H1 (cell line): ENCODE measurements around the gene TRIM47. TPM values are rescaled to one million over a fixed set of nuclear protein-coding genes. Genes with fewer than 3 reads are reported as not detected.

Experiments used
- CTCF ChIA-PET: fragments of 300-600 bp; sonication (Branson Sonifier 250); formaldehyde crosslinking; loops from one replicate; lab custom pipeline; 2021; ENCODE audit not compliant: partially characterized antibody; lab: Charles Lee
- POLR2A ChIA-PET: fragments of 300-600 bp; sonication (Branson Sonifier 250); formaldehyde crosslinking; loops from one replicate; lab custom pipeline; 2021; ENCODE audit warnings: inconsistent platforms; ENCODE audit not compliant: partially characterized antibody; lab: Charles Lee
- DNase-seq, 2 experiments: peaks; one replicate each; pipeline versions ENCODE4 v3.0.0 to v3.0.0-alpha.2; 2010 to 2022; ENCODE audit warnings: low spot score in 2 of 2, low read depth in 1 of 2, mixed read lengths in 1 of 2
- FAIRE-seq: peaks from 2 replicates; lab custom pipeline; 2011; peaks lifted over from hg19 to GRCh38; lab: Jason Lieb, UNC
- H2AFZ ChIP-seq: 2 replicates; pipeline ENCODE4 v1.8.1; 2012; ENCODE audit warnings: low read length, inconsistent platforms
- H2AK5ac ChIP-seq: 2 replicates; pipeline ENCODE4 v1.6.1; 2013; ENCODE audit warnings: low read depth, low read length
- H2BK120ac ChIP-seq: replicated peaks from 2 replicates; pipeline ENCODE3; 2013; ENCODE audit warnings: low read depth, low read length, inconsistent platforms
- H2BK12ac ChIP-seq: 2 replicates; pipeline ENCODE4 v1.6.1; 2013; ENCODE audit warnings: low read depth, low read length
- H2BK15ac ChIP-seq: 2 replicates; pipeline ENCODE4 v1.6.1; 2013; ENCODE audit warnings: low read length
- H2BK20ac ChIP-seq: 2 replicates; pipeline ENCODE4 v1.6.1; 2013; ENCODE audit warnings: low read length
- H2BK5ac ChIP-seq: 2 replicates; pipeline ENCODE4 v1.6.1; 2013; ENCODE audit warnings: low read depth, low read length
- H3K14ac ChIP-seq: 2 replicates; pipeline ENCODE4 v1.6.1; 2013; ENCODE audit warnings: inconsistent platforms; ENCODE audit not compliant: insufficient read length
- H3K18ac ChIP-seq: 2 replicates; pipeline ENCODE4 v1.6.1; 2013; ENCODE audit warnings: low read length; ENCODE audit errors: extremely low read depth
- H3K23ac ChIP-seq: 2 replicates; pipeline ENCODE4 v1.6.1; 2013; ENCODE audit warnings: inconsistent platforms; ENCODE audit not compliant: insufficient read length
- H3K23me2 ChIP-seq: 2 replicates; pipeline ENCODE4 v1.6.1; 2013; ENCODE audit warnings: low read depth, low read length
- H3K27ac ChIP-seq: 2 replicates; pipeline ENCODE4 v1.6.1; 2011; ENCODE audit warnings: low read depth, low read length, inconsistent platforms
- H3K27me3 ChIP-seq, 4 experiments: replicated peaks in 1 of 4; 1 replicate in 1 of 4; 2 replicates in 3 of 4; pipeline versions ENCODE4 v1.6.1 to v1.8.1; 2011 to 2013; ENCODE audit warnings: low read length in 3 of 4, mild to moderate bottlenecking in 3 of 4, inconsistent platforms in 2 of 4, mixed read lengths in 2 of 4, moderate library complexity in 1 of 4; ENCODE audit not compliant: control insufficient read depth in 3 of 4, insufficient read depth in 3 of 4; ENCODE audit errors: extremely low read depth in 1 of 4
- H3K36me3 ChIP-seq, 4 experiments: 2 replicates each; pipeline versions ENCODE4 v1.6.1 to v1.8.1; 2011 to 2013; ENCODE audit warnings: mild to moderate bottlenecking in 4 of 4, low read length in 3 of 4, moderate library complexity in 2 of 4, control low read depth in 1 of 4, inconsistent platforms in 1 of 4; ENCODE audit not compliant: insufficient read depth in 4 of 4, control insufficient read depth in 2 of 4
- H3K4ac ChIP-seq: replicated peaks from 2 replicates; pipeline ENCODE3; 2013; ENCODE audit warnings: low read length, low read depth, mixed read lengths, inconsistent platforms; ENCODE audit not compliant: insufficient read length
- H3K4me1 ChIP-seq, 4 experiments: replicated peaks in 1 of 4; 1 replicate in 1 of 4; 2 replicates in 3 of 4; pipeline versions ENCODE4 v1.6.1 to v1.8.1; 2011 to 2013; ENCODE audit warnings: low read length in 3 of 4, inconsistent platforms in 2 of 4, mixed read lengths in 1 of 4; ENCODE audit not compliant: insufficient read depth in 4 of 4, control insufficient read depth in 3 of 4
- H3K4me2 ChIP-seq, 2 experiments: 2 replicates each; pipeline versions ENCODE4 v1.6.1 to v1.8.1; 2011 to 2013; ENCODE audit warnings: low read depth in 2 of 2, low read length in 2 of 2, control low read depth in 1 of 2, inconsistent platforms in 1 of 2, mild to moderate bottlenecking in 1 of 2; ENCODE audit not compliant: insufficient read depth in 1 of 2
- H3K4me3 ChIP-seq, 4 experiments: fragments of 200-600, 300-600 bp in 1 of 4; sonication (generic), shearing (Covaris generic), sonication (Bioruptor Twin) in 1 of 4; 2 replicates each; pipeline versions ENCODE4 v1.5.1 to v1.8.1; 2011 to 2016; ENCODE audit warnings: low read length in 4 of 4, low read depth in 3 of 4, control low read depth in 2 of 4, inconsistent platforms in 2 of 4, mild to moderate bottlenecking in 2 of 4, mixed read lengths in 1 of 4, moderate library complexity in 1 of 4; ENCODE audit not compliant: insufficient read depth in 2 of 4; ENCODE audit errors: extremely low read depth in 1 of 4
- H3K56ac ChIP-seq: replicated peaks from 2 replicates; pipeline ENCODE3; 2013; ENCODE audit warnings: low read depth, mild to moderate bottlenecking, mixed read lengths, low read length, inconsistent platforms; ENCODE audit not compliant: insufficient read length
- H3K79me1 ChIP-seq: 2 replicates; pipeline ENCODE4 v1.6.1; 2013; ENCODE audit warnings: low read depth, low read length, control low read depth
- H3K79me2 ChIP-seq, 2 experiments: 2 replicates each; pipeline versions ENCODE4 v1.6.1 to v1.8.1; 2012 to 2013; ENCODE audit warnings: low read length in 2 of 2, mild to moderate bottlenecking in 2 of 2, inconsistent platforms in 1 of 2; ENCODE audit not compliant: insufficient read depth in 2 of 2, control insufficient read depth in 1 of 2
- H3K9ac ChIP-seq, 4 experiments: replicated peaks in 1 of 4; 1 replicate in 1 of 4; 2 replicates in 3 of 4; pipeline versions ENCODE4 v1.6.1 to v1.8.1; 2011 to 2013; ENCODE audit warnings: low read depth in 3 of 4, low read length in 3 of 4, control low read depth in 2 of 4, mild to moderate bottlenecking in 2 of 4, moderate library complexity in 2 of 4, inconsistent platforms in 1 of 4; ENCODE audit errors: extremely low read depth in 1 of 4
- H3K9me3 ChIP-seq, 2 experiments: 2 replicates each; pipeline versions ENCODE4 v1.6.1 to v1.8.1; 2012 to 2013; ENCODE audit warnings: mild to moderate bottlenecking in 2 of 2, moderate library complexity in 2 of 2, control low read depth in 1 of 2, inconsistent platforms in 1 of 2, low read depth in 1 of 2, low read length in 1 of 2, mixed read lengths in 1 of 2; ENCODE audit not compliant: insufficient read depth in 2 of 2
- H4K20me1 ChIP-seq, 2 experiments: replicated peaks in 1 of 2; 2 replicates each; pipeline versions ENCODE3 to v1.8.1; 2011 to 2013; ENCODE audit warnings: inconsistent platforms in 2 of 2, low read length in 2 of 2, mild to moderate bottlenecking in 1 of 2; ENCODE audit not compliant: insufficient read depth in 2 of 2, control insufficient read depth in 1 of 2
- H4K5ac ChIP-seq: 2 replicates; pipeline ENCODE4 v1.6.1; 2013; ENCODE audit warnings: low read length, low read depth, mixed read lengths, inconsistent platforms; ENCODE audit not compliant: insufficient read length
- H4K8ac ChIP-seq: 2 replicates; pipeline ENCODE4 v1.8.0; 2013; ENCODE audit warnings: mild to moderate bottlenecking, moderate library complexity, low read length, inconsistent platforms; ENCODE audit not compliant: insufficient read depth; ENCODE audit errors: extremely low read depth
- H4K91ac ChIP-seq: replicated peaks from 2 replicates; pipeline ENCODE3; 2013; ENCODE audit warnings: low read length, mixed read lengths, inconsistent platforms; ENCODE audit not compliant: insufficient read length
- GABPA ChIP-seq: IDR thresholded peaks from 2 replicates; pipeline ENCODE4 v1.6.1; 2011; ENCODE audit warnings: mild to moderate bottlenecking, low read length, moderate library complexity, borderline replicate concordance; ENCODE audit not compliant: insufficient read depth
- KDM4A ChIP-seq: IDR thresholded peaks from one replicate; pipeline ENCODE4 v1.7.1; 2012; ENCODE audit warnings: low read depth, mild to moderate bottlenecking, moderate library complexity, low read length, inconsistent platforms; ENCODE audit not compliant: severe bottlenecking
- POLR2AphosphoS5 ChIP-seq: IDR thresholded peaks from 2 replicates; pipeline ENCODE4 v1.6.1; 2011; ENCODE audit warnings: low read depth, low read length
- WGBS, 2 experiments: shearing (Covaris generic) in 1 of 2; methylation state at CpG; one replicate each; pipeline versions ENCODE4 v1.1.6 to v1.1.7; 2013 to 2015; ENCODE audit warnings: low lambda C conversion rate in 2 of 2, mixed read lengths in 2 of 2, inconsistent platforms in 1 of 2, low coverage in 1 of 2, missing lambda C conversion rate in 1 of 2; ENCODE audit not compliant: insufficient replicate concordance in 2 of 2, insufficient coverage in 1 of 2, insufficient read length in 1 of 2; ENCODE audit errors: extremely low coverage in 1 of 2, missing lambda C conversion rate in 1 of 2; 5-methylcytosine and 5-hydroxymethylcytosine counted together
- polyA plus RNA-seq, 7 experiments: library from polyadenylated mRNA; depleted of rRNA in 3 of 7; stranded (reverse) in 5 of 7; unstranded in 2 of 7; fragments of >200 nt in 5 of 7; fragments of 200-250 nt in 2 of 7; gene quantifications; 1 replicate in 5 of 7; 2 replicates in 1 of 7; 4 replicates in 1 of 7; pipeline versions ENCODE4 v1.2.1 to v1.2.3, GENCODE V29; 2011 to 2013; ENCODE audit warnings: missing spikeins in 2 of 7, mixed read lengths in 2 of 7
- total RNA-seq: library from RNA; stranded (reverse); fragmentation: NEBNext Ultra II Directional; extraction: Animal tissue kit (Norgen Biotek cat#: 25700); gene quantifications from 2 replicates; pipeline ENCODE4 v1.2.1, GENCODE V29; 2021

Gene TRIM47
- total and polyA plus RNA-seq, 2 of the 8 experiments (the other 6 are each of a cell fraction or from before 2014, with no cell fraction given) = 6.3 to 6.4 TPM

GRCh38 chr17:75906143-75906884, 27.9 kb upstream of the TRIM47 start:
- no peak overlapping the region for H4K8ac ChIP-seq
- H3K4ac ChIP-seq = no peak overlapping the region
- H3K4me2 ChIP-seq = no peak overlapping the region
- no peak overlapping the region for H3K27ac ChIP-seq
- no peak overlapping the region for H2AFZ ChIP-seq
- H3K14ac ChIP-seq = no peak overlapping the region
- H3K18ac ChIP-seq = no peak overlapping the region
- H3K9ac ChIP-seq = no peak overlapping the region
- no peak overlapping the region for H2BK12ac ChIP-seq
- no peak for FAIRE-seq
- peak overlapping the region; percentile 81; the same call in 1 of the 2 replicates for H2BK15ac ChIP-seq
- H3K79me2 ChIP-seq = peaks cover 0 to 14% of the 10 kb centered on the region in 2 experiments; a peak in 2 of 4 replicates
- H3K79me1 ChIP-seq = no peaks in the 10 kb centered on the region; the same call in 1 of the 2 replicates
- H3K23ac ChIP-seq = no peak overlapping the region
- no peak overlapping the region for H2BK20ac ChIP-seq
- H4K91ac ChIP-seq = no peak overlapping the region
- H3K23me2 ChIP-seq = peaks cover 3% of the 10 kb centered on the region; the same call in 1 of the 2 replicates
- H3K56ac ChIP-seq = no peak overlapping the region
- 97% methylated on average over 7 of the region's 10 CpGs; no CpG with 5 or more reads in 1 of the 2 experiments for WGBS, 2 experiments
- no peak overlapping the region for H4K5ac ChIP-seq
- H2BK5ac ChIP-seq = no peak overlapping the region
- no peak overlapping the region for H3K4me3 ChIP-seq
- H2AK5ac ChIP-seq = no peak overlapping the region
- no peaks in the 10 kb centered on the region for H3K9me3 ChIP-seq
- no peak for DNase-seq
- ChIA-PET POLR2A (interaction anchor here (0.6 to 4.6 kb wide), 7 partner anchors 9 to 1584 kb away, joined by 3 to 31 read pairs (median 3); partner anchors contain the start of gene TRIM65), CTCF (interaction anchor here (0.5 to 51.3 kb wide), 19 partner anchors 7 to 1467 kb away, joined by 3 to 885 read pairs (median 5); partner anchors contain the start of genes CDK3 and MIF4GD)
- H4K20me1 ChIP-seq = peaks cover 0 to 2% of the 10 kb centered on the region in 2 experiments
- H3K36me3 ChIP-seq = peaks cover 0 to 9% (median 4%) of the 10 kb centered on the region in 4 experiments; a peak in 5 of 8 replicates
- H3K4me1 ChIP-seq = no peaks in the 10 kb centered on the region; a peak in 2 of 7 replicates
- no peak overlapping the region for H2BK120ac ChIP-seq
- H3K27me3 ChIP-seq = no peaks in the 10 kb centered on the region
- TF ChIP-seq GABPA = no peak
- no peak for TF ChIP-seq POLR2AphosphoS5
- no peak for TF ChIP-seq KDM4A
